GM10248 (cell line): ENCODE measurements around the gene NT5DC3.

ENCODE experiments used
- CTCF ChIA-PET: fragments of 300-600 bp; sonication (Branson Sonifier 250); formaldehyde crosslinking; extraction: SDS; loops from one replicate; lab custom pipeline; 2021; ENCODE audit warnings: antibody characterized with exemption; lab: Yijun Ruan, JAX
- POLR2A ChIA-PET: fragments of 350-650 bp; sonication (Branson Sonifier 250); formaldehyde crosslinking; extraction: SDS; loops from one replicate; lab custom pipeline; 2020; ENCODE audit warnings: antibody characterized with exemption; lab: Yijun Ruan, JAX
- DNase-seq: peaks from one replicate; pipeline ENCODE4 v3.0.0; 2012; ENCODE audit errors: extremely low spot score
- CTCF ChIP-seq: IDR thresholded peaks from 2 replicates; pipeline ENCODE4 v1.5.1; 2012; ENCODE audit warnings: mild to moderate bottlenecking, low read depth; ENCODE audit errors: extremely low read depth, missing control alignments, control extremely low read depth

NT5DC3 gene

GRCh38 chr12:103734863-103735262 is 106.2 kb downstream of the NT5DC3 start:
- ChIA-PET CTCF (no interaction called here), POLR2A (no interaction called here)
- no peak for TF ChIP-seq CTCF
- DNase-seq: no peak

- TF ChIP-seq CTCF: no peak
- CTCF ChIA-PET: no interaction called here
Observed at GRCh38 chr12:103731539-103731938, 109.5 kb downstream of the NT5DC3 start.

GRCh38 chr12:103729499-103729898 is 111.5 kb downstream of the NT5DC3 start:
- POLR2A ChIA-PET: no interaction called here
- TF ChIP-seq CTCF: no peak
- CTCF ChIA-PET: interaction anchor here (1.1 to 1.5 kb wide), 2 partner anchors 9 to 12 kb away, joined by 3 to 4 read pairs; no protein-coding TSS in a partner anchor
- no peak for DNase-seq

More at GRCh38 chr12:103731539-103731938, 109.5 kb downstream of the NT5DC3 start:
- DNase-seq: no peak
- POLR2A ChIA-PET: no interaction called here

- ChIA-PET CTCF (interaction anchor here (1.1 to 1.5 kb wide), 2 partner anchors 8 to 11 kb away, joined by 3 to 4 read pairs; no protein-coding TSS in a partner anchor), POLR2A (no interaction called here)
- no peak for DNase-seq
- no peak for TF ChIP-seq CTCF
Observed at GRCh38 chr12:103728323-103728722, 112.7 kb downstream of the NT5DC3 start.

- ChIA-PET POLR2A (no interaction called here), CTCF (no interaction called here)
- no peak for TF ChIP-seq CTCF
- DNase-seq: no peak
Observed at GRCh38 chr12:103727638-103728037, 113.4 kb downstream of the NT5DC3 start.

GRCh38 chr12:103725398-103725797 is 115.6 kb downstream of the NT5DC3 start:
- CTCF ChIA-PET: interaction anchor here (1.1 to 1.4 kb wide), 3 partner anchors 10 to 28 kb away, joined by 3 to 4 read pairs (median 3); no protein-coding TSS in a partner anchor
- DNase-seq: no peak
- POLR2A ChIA-PET: no interaction called here
- TF ChIP-seq CTCF: no peak
